Naive thymus-derived CD4-positive, alpha-beta T cell (primary cell): ENCODE measurements around the gene UBE3A. TPM values are rescaled to one million over a fixed set of nuclear protein-coding genes. Genes with fewer than 3 reads are reported as not detected.

Experiments used
- ATAC-seq: fragments of 150-1000 bp; cut with Tn5 transposase; 2 replicates; pipeline ENCODE4 v1.10.0; 2021; ENCODE audit warnings: mild to moderate bottlenecking, moderate library complexity
- CTCF ChIA-PET: fragments of 350-600 bp; sonication (Branson Sonifier 250); formaldehyde crosslinking; loops from one replicate; lab custom pipeline; 2021; ENCODE audit warnings: antibody characterized with exemption; lab: Charles Lee
- POLR2A ChIA-PET: fragments of 350-600 bp; sonication (Branson Sonifier 250); formaldehyde crosslinking; loops from one replicate; lab custom pipeline; 2021; ENCODE audit warnings: antibody characterized with exemption, inconsistent platforms; lab: Charles Lee
- DNase-seq, 9 donors: peaks; one replicate each; pipeline versions ENCODE4 v3.0.0 to v3.0.0-alpha.2; 2020 to 2022; ENCODE audit warnings: mixed read lengths in 1 of 9
- H3K27ac ChIP-seq: one replicate; pipeline ENCODE4 v1.7.0; 2013; ENCODE audit warnings: mild to moderate bottlenecking, low read depth, low read length, moderate library complexity
- H3K27me3 ChIP-seq, 2 donors: one replicate each; pipeline ENCODE4 v1.7.0; 2013; ENCODE audit warnings: low read length in 2 of 2, mild to moderate bottlenecking in 2 of 2, moderate library complexity in 2 of 2; ENCODE audit not compliant: control insufficient read depth in 2 of 2, insufficient read depth in 2 of 2
- H3K36me3 ChIP-seq, 3 experiments: 1 replicate in 2 of 3; 2 replicates in 1 of 3; pipeline ENCODE4 v1.7.0; 2013; ENCODE audit warnings: low read length in 3 of 3, mild to moderate bottlenecking in 3 of 3, moderate library complexity in 1 of 3; ENCODE audit not compliant: insufficient read depth in 3 of 3, control insufficient read depth in 2 of 3
- H3K4me1 ChIP-seq, 2 donors: one replicate each; pipeline ENCODE4 v1.7.0; 2013; ENCODE audit warnings: low read length in 2 of 2, mild to moderate bottlenecking in 2 of 2, moderate library complexity in 1 of 2; ENCODE audit not compliant: control insufficient read depth in 2 of 2, insufficient read depth in 2 of 2
- H3K4me3 ChIP-seq: 2 replicates; pipeline ENCODE4 v1.7.0; 2013; ENCODE audit warnings: mild to moderate bottlenecking, low read length
- H3K9me3 ChIP-seq, 3 experiments: 1 replicate in 2 of 3; 2 replicates in 1 of 3; pipeline ENCODE4 v1.7.0; 2013; ENCODE audit warnings: low read length in 3 of 3; ENCODE audit not compliant: control insufficient read depth in 2 of 3
- H3K27ac Mint-ChIP-seq, 9 donors: one replicate each; pipeline ENCODE4 v1.8.0; 2020 to 2022; ENCODE audit warnings: mixed read lengths in 9 of 9, mild to moderate bottlenecking in 8 of 9, moderate library complexity in 5 of 9, inconsistent platforms in 2 of 9
- H3K27me3 Mint-ChIP-seq, 5 donors: one replicate each; pipeline ENCODE4 v1.8.0; 2021 to 2022; ENCODE audit warnings: mixed read lengths in 5 of 5, mild to moderate bottlenecking in 1 of 5
- H3K36me3 Mint-ChIP-seq, 5 donors: one replicate each; pipeline ENCODE4 v1.8.0; 2020 to 2022; ENCODE audit warnings: mixed read lengths in 5 of 5, mild to moderate bottlenecking in 3 of 5, inconsistent platforms in 1 of 5
- H3K4me1 Mint-ChIP-seq, 7 donors: one replicate each; pipeline ENCODE4 v1.8.0; 2020 to 2022; ENCODE audit warnings: mixed read lengths in 7 of 7, mild to moderate bottlenecking in 3 of 7, inconsistent platforms in 1 of 7
- H3K4me3 Mint-ChIP-seq, 10 donors: one replicate each; pipeline ENCODE4 v1.8.0; 2020 to 2022; ENCODE audit warnings: mild to moderate bottlenecking in 10 of 10, mixed read lengths in 10 of 10, moderate library complexity in 6 of 10, inconsistent platforms in 2 of 10
- H3K9me3 Mint-ChIP-seq, 11 donors: one replicate each; pipeline ENCODE4 v1.8.0; 2020 to 2022; ENCODE audit warnings: mixed read lengths in 11 of 11, mild to moderate bottlenecking in 4 of 11, inconsistent platforms in 1 of 11, moderate library complexity in 1 of 11
- intact Hi-C, 2 donors: fragments of 100-400 bp; cut with micrococcal nuclease; formaldehyde crosslinking; loops; one replicate each; pipeline ENCODE4 v1.15.1; 2023
- polyA plus RNA-seq, 2 donors: library from polyadenylated mRNA; unstranded; fragments of 300-500 nt; fragmentation: Illumina TruSeq; gene quantifications; one replicate each; pipeline ENCODE4 v1.2.3, GENCODE V29; 2021
- total RNA-seq, 6 experiments: library from RNA in 5 of 6; stranded (reverse) in 5 of 6; gene quantifications; 1 replicate in 5 of 6; 2 replicates in 1 of 6; pipeline ENCODE4 v1.2.3 and lab custom pipeline; 2021 to 2026

UBE3A gene
- total and polyA plus RNA-seq, 7 experiments from 2014 or later: 87.0 to 143 (median 107) TPM

GRCh38 chr15:25435474-25436243 is 3.2 kb downstream of the UBE3A start:
- H3K4me1 Mint-ChIP-seq: peaks cover 43 to 73% (median 61%) of the 10 kb centered on the region in 7 donors
- ChIA-PET POLR2A (interaction anchor here (0.6 kb wide), 1 partner anchor 18 kb away, joined by 3 read pairs; no protein-coding TSS in a partner anchor), CTCF (no interaction called here)
- H3K4me3 ChIP-seq: no peak overlapping the region
- H3K4me3 Mint-ChIP-seq: peak overlapping the region in 9 of 10 donors; percentile 67 to 92 (median 75)
- H3K9me3 Mint-ChIP-seq: no peaks in the 10 kb centered on the region
- H3K27me3 Mint-ChIP-seq: no peaks in the 10 kb centered on the region
- H3K27ac ChIP-seq: no peak overlapping the region
- peaks cover 0 to 21% (median 9%) of the 10 kb centered on the region in 5 donors for H3K36me3 Mint-ChIP-seq
- H3K4me1 ChIP-seq: peaks cover 32 to 40% of the 10 kb centered on the region in 2 donors
- peak overlapping the region in 1 of 9 donors; percentile 27 for H3K27ac Mint-ChIP-seq
- no peak for ATAC-seq
- no peaks in the 10 kb centered on the region for H3K9me3 ChIP-seq
- intact Hi-C loops: loop anchor here (1.0 to 5.0 kb wide), 3 partner anchors 108 to 668 kb away; no protein-coding TSS in a partner anchor
- no peaks in the 10 kb centered on the region for H3K27me3 ChIP-seq
- H3K36me3 ChIP-seq: peaks cover 0 to 8% (median 0%) of the 10 kb centered on the region in 3 experiments
- no peak for DNase-seq

DNA sequence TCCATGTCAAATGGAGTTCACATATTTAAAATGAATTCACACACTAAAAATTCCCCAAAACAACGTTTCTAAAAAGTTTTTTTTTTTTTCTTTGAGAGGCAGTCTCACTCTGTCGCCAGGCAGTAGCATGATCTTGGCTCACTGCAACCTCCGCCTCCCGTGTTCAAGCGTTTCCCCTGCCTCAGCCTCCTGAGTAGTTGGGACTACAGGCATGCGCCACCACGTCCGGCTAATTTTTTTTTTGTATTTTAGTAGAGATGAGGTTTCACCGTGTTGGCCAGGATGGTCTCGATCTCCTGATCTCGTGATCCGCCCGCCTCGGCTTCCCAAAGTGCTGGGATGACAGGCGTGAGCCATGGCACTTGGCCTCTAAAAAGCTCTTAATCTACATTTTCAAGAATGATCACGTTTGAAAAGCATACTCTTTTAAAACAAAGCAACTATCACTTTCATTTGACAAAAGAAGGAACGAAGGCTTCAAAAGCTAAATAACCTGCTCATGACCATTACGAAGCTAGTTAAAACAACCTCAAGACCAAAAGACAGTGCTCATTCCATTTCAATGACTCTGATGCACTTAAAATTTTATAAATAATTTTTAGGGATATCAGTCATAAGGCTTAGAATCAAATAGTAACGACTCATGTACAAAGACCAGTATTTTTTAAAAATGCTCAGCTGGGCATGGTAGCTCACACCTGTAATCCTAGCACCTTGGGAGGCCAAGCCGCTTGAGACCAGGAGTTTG is 5.5 kb downstream of the UBE3A start:
- Mint-ChIP-seq H3K4me1 (peaks cover 42 to 94% (median 72%) of the 10 kb centered on the region in 7 donors), H3K27me3 (no peaks in the 10 kb centered on the region), H3K9me3 (no peaks in the 10 kb centered on the region), H3K4me3 (peak overlapping the region in 6 of 10 donors; percentile 4 to 60 (median 34)), H3K36me3 (peaks cover 0 to 25% (median 13%) of the 10 kb centered on the region in 5 donors), H3K27ac (peak overlapping the region in 2 of 9 donors; percentile 3 to 17)
- H3K27ac ChIP-seq: no peak overlapping the region
- H3K9me3 ChIP-seq: no peaks in the 10 kb centered on the region
- no peaks in the 10 kb centered on the region for H3K27me3 ChIP-seq
- H3K4me1 ChIP-seq: peaks cover 32 to 52% of the 10 kb centered on the region in 2 donors
- ChIA-PET POLR2A (interaction anchor here (1.1 kb wide), 1 partner anchor 9 kb away, joined by 3 read pairs; no protein-coding TSS in a partner anchor), CTCF (no interaction called here)
- ATAC-seq: no peak
- intact Hi-C loops: loop anchor here in 1 of 2 donors (2.0 kb wide), 1 partner anchor 18 kb away; no protein-coding TSS in a partner anchor
- DNase-seq: no peak
- H3K4me3 ChIP-seq: no peak overlapping the region
- H3K36me3 ChIP-seq: no peaks in the 10 kb centered on the region

DNA sequence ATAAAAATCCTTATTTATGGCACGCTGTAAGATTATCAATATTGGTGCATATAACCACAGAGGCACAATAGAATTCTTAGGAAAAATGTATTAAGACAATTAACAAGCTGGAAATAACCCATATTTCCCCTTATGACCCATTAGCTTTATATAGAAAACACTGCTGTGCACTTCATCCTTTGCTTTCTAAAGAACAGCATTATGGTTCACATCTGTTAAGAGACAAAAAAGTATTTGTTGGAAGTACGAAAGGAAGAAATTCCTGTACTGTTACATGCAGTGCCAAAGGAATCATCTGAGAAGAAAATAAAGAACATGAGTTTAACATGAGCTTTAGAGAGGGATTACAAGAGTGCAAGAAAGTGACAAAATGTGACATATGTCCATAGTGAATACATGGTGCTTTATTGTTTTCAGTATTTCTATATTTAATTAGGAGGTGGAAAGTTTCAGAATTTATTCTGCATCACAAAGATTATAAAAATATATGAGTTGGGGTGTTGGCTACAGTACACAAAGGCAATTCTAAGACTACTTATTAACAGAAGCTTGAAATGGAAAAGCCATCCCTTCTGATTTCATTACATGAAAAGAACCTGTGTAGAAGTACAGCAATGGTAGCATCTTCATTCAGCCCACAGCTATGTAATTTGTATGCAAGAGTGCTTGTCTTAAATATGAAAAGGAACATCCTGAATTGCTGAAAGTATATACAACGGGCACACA is 6.8 kb downstream of the UBE3A start:
- Histone ChIP-seq H3K27ac (no peak overlapping the region), H3K4me1 (peaks cover 31 to 52% of the 10 kb centered on the region in 2 donors), H3K9me3 (no peaks in the 10 kb centered on the region), H3K4me3 (no peak overlapping the region), H3K36me3 (no peaks in the 10 kb centered on the region), H3K27me3 (no peaks in the 10 kb centered on the region)
- Mint-ChIP-seq H3K27ac (peak overlapping the region in 1 of 9 donors; percentile 3), H3K4me1 (peaks cover 41 to 97% (median 76%) of the 10 kb centered on the region in 7 donors), H3K27me3 (no peaks in the 10 kb centered on the region), H3K4me3 (peak overlapping the region in 5 of 10 donors; percentile 37 to 60 (median 51)), H3K36me3 (peaks cover 0 to 31% (median 13%) of the 10 kb centered on the region in 5 donors), H3K9me3 (no peaks in the 10 kb centered on the region)
- ATAC-seq: no peak
- intact Hi-C loops: loop anchor here in 1 of 2 donors (2.0 kb wide), 1 partner anchor 17 kb away; no protein-coding TSS in a partner anchor
- ChIA-PET POLR2A (interaction anchor here (0.6 kb wide), 1 partner anchor 36 kb away, joined by 5 read pairs; no protein-coding TSS in a partner anchor), CTCF (no interaction called here)
- no peak for DNase-seq

GRCh38 chr15:25427861-25428260 is 11.0 kb downstream of the UBE3A start:
- Mint-ChIP-seq H3K4me3 (peak overlapping the region in 6 of 10 donors; percentile 7 to 48 (median 32)), H3K4me1 (peaks cover 29 to 94% (median 81%) of the 10 kb centered on the region in 7 donors), H3K27me3 (no peaks in the 10 kb centered on the region), H3K9me3 (peaks cover 0 to 15% (median 3%) of the 10 kb centered on the region in 11 donors), H3K27ac (peak overlapping the region in 2 of 9 donors; percentile 27 to 32), H3K36me3 (peaks cover 0 to 40% (median 28%) of the 10 kb centered on the region in 5 donors)
- H3K4me3 ChIP-seq: no peak overlapping the region
- intact Hi-C loops: loop anchor here in 1 of 2 donors (5.0 kb wide), 1 partner anchor 51 kb away; no protein-coding TSS in a partner anchor
- ChIA-PET CTCF (no interaction called here), POLR2A (interaction anchor here (0.8 kb wide), 1 partner anchor 42 kb away, joined by 3 read pairs; no protein-coding TSS in a partner anchor)
- H3K4me1 ChIP-seq: peaks cover 23 to 43% of the 10 kb centered on the region in 2 donors
- ATAC-seq: no peak
- DNase-seq: no peak
- no peaks in the 10 kb centered on the region for H3K27me3 ChIP-seq
- H3K36me3 ChIP-seq: no peaks in the 10 kb centered on the region
- no peak overlapping the region for H3K27ac ChIP-seq
- H3K9me3 ChIP-seq: no peaks in the 10 kb centered on the region

GRCh38 chr15:25426896-25427610 is 11.8 kb downstream of the UBE3A start:
- H3K4me1 ChIP-seq: peaks cover 17 to 37% of the 10 kb centered on the region in 2 donors
- peaks cover 0 to 20% (median 3%) of the 10 kb centered on the region in 11 donors for H3K9me3 Mint-ChIP-seq
- no peaks in the 10 kb centered on the region for H3K9me3 ChIP-seq
- intact Hi-C loops: loop anchor here in 1 of 2 donors (5.0 kb wide), 1 partner anchor 50 kb away; no protein-coding TSS in a partner anchor
- H3K36me3 ChIP-seq: no peaks in the 10 kb centered on the region
- CTCF ChIA-PET: no interaction called here
- no peak overlapping the region for H3K4me3 ChIP-seq
- DNase-seq (no peak), ATAC-seq (no peak)
- H3K27me3 ChIP-seq: no peaks in the 10 kb centered on the region
- H3K4me3 Mint-ChIP-seq: peak overlapping the region in 8 of 10 donors; percentile 5 to 51 (median 26)
- H3K36me3 Mint-ChIP-seq: peaks cover under 1 to 46% (median 24%) of the 10 kb centered on the region in 5 donors
- H3K27ac ChIP-seq: no peak overlapping the region
- peaks cover 23 to 93% (median 78%) of the 10 kb centered on the region in 7 donors for H3K4me1 Mint-ChIP-seq
- POLR2A ChIA-PET: no interaction called here
- no peaks in the 10 kb centered on the region for H3K27me3 Mint-ChIP-seq
- peak overlapping the region in 3 of 9 donors; percentile 14 to 32 (median 19) for H3K27ac Mint-ChIP-seq
